Astrocyte of the cerebellum (primary cell): ENCODE data around the gene DNAJB11.

ENCODE experiments used
- DNase-seq: peaks from one replicate; pipeline ENCODE4 v3.0.0-alpha.2; 2011; ENCODE audit warnings: low read depth
- H3K4me3 ChIP-seq: 2 replicates; pipeline ENCODE4 v1.5.1; 2011; ENCODE audit warnings: mild to moderate bottlenecking, low read depth, low read length, moderate library complexity
- in situ Hi-C: cut with HindIII; loops from 2 replicates; pipeline ENCODE4 v1.10.0; 2017; ENCODE audit warnings: low sequenced_read_pairs
- TF ChIP-seq, protein P1 (sequence below): IDR thresholded peaks from 2 replicates; pipeline ENCODE4 v1.5.1; 2012; ENCODE audit warnings: low read length, low read depth, moderate library complexity, mild to moderate bottlenecking; ENCODE audit errors: missing control alignments

Gene DNAJB11

DNA sequence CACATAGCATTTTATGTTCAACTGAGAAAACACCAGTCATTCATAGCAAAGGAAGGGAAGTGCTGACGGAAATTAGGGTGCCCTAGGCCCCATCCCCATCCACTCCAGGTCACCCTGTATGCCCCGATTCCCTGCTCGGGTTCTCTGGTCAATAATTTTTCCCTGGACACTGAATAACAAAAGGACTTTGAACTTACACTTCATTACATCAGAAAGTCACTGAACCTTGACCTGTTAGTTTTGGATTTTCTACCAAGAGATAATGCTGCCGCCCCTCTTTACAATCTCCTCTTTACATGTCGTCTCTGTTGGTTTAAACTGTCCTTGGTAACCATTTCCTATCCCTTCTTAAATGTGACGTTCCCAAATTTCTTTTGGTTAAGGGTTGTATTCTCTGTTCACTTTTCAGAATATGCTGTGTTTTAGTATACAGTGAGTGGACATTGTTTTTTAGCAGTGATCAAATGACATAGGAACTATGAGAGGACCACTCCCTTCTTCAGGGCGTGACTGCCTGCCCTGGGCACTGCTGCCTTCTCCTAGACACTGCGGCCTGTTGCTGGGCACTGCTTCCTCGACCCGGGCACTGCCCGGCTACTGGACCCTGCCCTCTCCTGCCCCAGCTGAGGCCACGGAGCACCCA is 28.7 kb downstream of the DNAJB11 start:
- no peak for DNase-seq
- in situ Hi-C loops = no loop called here
- TF ChIP-seq, protein P1, sequence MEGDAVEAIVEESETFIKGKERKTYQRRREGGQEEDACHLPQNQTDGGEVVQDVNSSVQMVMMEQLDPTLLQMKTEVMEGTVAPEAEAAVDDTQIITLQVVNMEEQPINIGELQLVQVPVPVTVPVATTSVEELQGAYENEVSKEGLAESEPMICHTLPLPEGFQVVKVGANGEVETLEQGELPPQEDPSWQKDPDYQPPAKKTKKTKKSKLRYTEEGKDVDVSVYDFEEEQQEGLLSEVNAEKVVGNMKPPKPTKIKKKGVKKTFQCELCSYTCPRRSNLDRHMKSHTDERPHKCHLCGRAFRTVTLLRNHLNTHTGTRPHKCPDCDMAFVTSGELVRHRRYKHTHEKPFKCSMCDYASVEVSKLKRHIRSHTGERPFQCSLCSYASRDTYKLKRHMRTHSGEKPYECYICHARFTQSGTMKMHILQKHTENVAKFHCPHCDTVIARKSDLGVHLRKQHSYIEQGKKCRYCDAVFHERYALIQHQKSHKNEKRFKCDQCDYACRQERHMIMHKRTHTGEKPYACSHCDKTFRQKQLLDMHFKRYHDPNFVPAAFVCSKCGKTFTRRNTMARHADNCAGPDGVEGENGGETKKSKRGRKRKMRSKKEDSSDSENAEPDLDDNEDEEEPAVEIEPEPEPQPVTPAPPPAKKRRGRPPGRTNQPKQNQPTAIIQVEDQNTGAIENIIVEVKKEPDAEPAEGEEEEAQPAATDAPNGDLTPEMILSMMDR = no peak
- no peak overlapping the region for H3K4me3 ChIP-seq

DNA sequence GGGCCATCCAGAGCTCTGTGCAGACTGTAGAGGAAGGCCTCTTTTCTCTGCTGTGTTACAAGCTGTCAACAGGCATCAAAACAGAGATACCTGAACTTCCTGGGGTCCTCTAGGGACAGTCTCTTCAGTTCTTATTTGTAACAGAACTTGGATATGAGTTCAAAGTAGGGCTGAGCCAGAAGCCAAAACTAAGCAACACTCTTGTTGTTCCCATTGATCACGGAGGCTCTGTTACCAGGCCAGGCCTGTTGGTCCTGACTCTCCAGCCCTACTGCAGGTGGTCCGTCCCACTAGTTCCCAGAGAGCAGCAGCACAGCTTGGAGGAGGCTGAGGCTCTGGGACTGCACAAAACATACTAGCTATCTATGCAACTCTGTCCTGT is 29.3 kb downstream of the DNAJB11 start:
- in situ Hi-C loops = no loop called here
- DNase-seq = no peak
- TF ChIP-seq, protein P1 = no peak

DNA sequence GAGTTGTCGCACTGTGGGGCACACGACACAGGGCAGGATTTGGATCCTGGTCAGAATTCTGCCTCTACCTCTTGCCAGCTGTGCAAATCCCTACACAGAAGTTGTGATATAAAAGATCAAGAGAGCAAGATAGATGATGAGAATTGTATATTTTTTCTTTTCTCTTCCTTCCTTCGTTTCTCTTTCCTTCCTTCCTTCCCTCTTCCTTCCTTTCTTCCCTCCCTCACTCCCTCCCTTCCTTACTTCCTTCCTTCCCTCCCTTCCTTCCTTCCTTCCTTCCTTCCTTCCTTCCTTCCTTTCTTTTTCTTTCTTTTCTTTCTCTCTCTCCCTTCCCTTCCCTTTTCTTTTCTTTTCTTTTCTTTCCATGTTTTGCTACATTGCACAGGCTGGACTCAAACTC is 30.4 kb downstream of the DNAJB11 start:
- DNase-seq = no peak
- TF ChIP-seq, protein P1 = no peak
- no peak overlapping the region for H3K4me3 ChIP-seq
- in situ Hi-C loops = no loop called here

More for the DNA sequence above, 29.3 kb downstream of the DNAJB11 start:
- no peak overlapping the region for H3K4me3 ChIP-seq

DNA sequence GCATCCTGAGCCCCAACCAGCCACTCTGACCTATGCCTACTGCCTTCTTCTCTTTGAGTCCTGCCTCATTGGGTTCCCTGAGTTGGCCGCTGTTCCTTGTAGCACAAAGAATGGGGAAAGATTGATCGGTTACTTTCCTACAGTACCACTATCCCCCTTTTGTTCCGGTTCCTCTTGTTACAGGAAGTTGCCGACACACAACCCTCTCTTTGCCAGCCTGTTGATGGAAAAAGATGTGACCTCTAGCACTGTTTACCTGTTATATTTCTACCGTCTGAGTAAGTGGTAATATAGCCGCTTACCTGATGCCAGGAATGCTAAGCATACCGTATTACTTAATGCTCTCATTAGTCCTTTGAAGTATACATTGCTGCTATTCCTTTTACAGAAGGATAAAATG is 32.6 kb downstream of the DNAJB11 start:
- in situ Hi-C loops = no loop called here
- TF ChIP-seq, protein P1 = no peak

DNA sequence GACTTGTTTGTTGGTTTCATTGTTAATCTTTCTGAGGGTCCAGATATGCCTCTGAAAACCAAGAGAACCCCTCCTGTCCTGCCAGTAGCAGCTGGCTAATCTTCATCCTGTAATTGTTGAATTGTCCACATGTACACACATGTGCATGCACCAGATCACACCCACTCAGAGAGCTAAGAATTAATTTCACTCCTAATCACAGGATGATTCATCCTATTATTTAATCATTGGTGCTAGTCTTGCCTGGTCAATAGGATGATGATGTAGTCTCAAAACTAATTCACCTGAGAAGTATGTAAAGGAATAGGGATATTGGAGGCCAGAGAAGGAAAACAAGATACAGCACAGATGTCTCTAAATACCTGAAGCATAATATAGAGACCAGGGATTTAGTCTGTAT is 34.6 kb downstream of the DNAJB11 start:
- TF ChIP-seq, protein P1 = no peak
- no peak overlapping the region for H3K4me3 ChIP-seq
- no peak for DNase-seq
- in situ Hi-C loops = no loop called here

More for the DNA sequence above, 32.6 kb downstream of the DNAJB11 start:
- no peak for DNase-seq
- H3K4me3 ChIP-seq = no peak overlapping the region

DNA sequence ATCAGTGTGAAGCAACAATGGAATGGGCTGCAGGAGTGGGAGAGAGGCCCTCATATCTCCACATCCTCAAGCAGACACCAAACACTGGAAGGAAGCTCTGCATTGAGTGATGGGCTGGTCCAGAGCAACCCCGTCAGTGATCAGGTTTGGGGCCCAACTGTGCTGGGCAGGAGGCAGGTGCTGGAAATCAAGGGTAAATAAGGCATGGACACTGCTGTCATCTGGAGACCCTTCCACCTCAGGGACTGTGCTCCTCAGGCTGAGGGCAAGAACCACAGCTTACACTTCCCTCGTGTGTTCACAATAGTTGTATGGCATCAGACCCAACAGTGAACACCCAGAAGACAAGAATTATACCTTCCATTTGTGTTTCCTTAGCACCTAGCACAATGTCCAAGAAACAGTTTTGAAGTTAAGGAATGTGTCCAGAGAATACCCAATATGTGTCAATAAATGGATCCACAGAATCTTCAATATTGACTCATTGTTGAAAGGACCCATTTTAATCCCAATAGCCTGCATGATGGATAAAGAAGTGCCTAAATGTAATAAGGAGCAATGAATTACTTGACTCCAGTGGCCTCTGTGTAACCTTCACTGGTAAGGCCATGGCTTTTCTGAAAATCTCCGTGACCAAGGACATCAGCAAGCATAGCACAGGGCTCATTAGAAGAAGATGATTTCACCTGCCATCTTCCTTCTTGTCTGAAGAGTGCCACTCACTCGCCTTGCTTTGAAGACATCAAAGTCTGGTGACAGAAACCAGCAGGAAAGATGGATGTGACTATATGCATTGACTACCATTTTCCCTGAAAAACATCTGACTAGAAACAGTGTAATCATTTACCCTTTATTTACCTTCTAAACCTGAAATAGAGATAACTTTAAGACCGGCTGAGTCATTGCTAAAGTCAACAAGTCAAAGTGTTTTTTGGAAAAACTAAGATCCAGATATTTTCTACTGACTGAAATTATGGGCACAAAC is 35.3 kb downstream of the DNAJB11 start:
- no peak overlapping the region for H3K4me3 ChIP-seq
- DNase-seq = no peak
- in situ Hi-C loops = no loop called here
- TF ChIP-seq, protein P1 = no peak
